ENCODE results near the gene CTSH. TPM values are rescaled to one million over a fixed set of nuclear protein-coding genes. Genes with fewer than 3 reads are reported as not detected.
A peak's percentile ranks its signal among the peaks of the same experiment; 100 is the strongest.

The CTSH gene
- total and polyA plus RNA-seq, 2 of the 13 experiments (the other 11 are each of a cell fraction or from before 2014, with no cell fraction given), result 265 to 653 TPM

DNA sequence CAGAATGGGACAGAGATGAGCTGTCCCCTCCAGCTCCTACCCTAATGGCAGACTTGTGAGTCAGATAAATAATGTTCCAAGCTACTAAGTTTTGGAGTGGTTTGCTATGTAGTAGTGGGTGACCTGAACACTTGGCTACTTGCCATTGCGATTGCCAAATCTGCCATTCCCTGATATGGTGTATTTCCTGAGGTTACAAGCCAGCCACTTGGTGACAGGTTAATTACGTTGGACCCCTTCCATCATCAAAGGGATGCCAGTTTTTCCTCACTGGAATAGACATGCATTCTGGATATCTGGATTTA lies 38.6 kb downstream of the CTSH start:
- TF ChIP-seq RBM22 (optimal IDR thresholded peaks at IDR 0.05; ENCODE audit: low read length) (peak; percentile 40), CEBPB (IDR thresholded peaks at IDR 0.05; ENCODE audit: borderline replicate concordance, low read depth, low read length) (peak; percentile 53; the same call in 1 of the 2 replicates), SRF (IDR thresholded peaks at IDR 0.05; ENCODE audit: low read depth, low read length) (peak; percentile 47; the same call in 1 of the 2 replicates), XRCC5 (optimal IDR thresholded peaks at IDR 0.05; ENCODE audit: low read length) (no peak)
- no TSS peak for BruUV-seq (replicated peaks)
- 90% methylated on average over 2 of the region's 2 CpGs for WGBS (ENCODE audit: low lambda C conversion rate)
- intact Hi-C loops (cut with micrococcal nuclease; ENCODE audit: unreplicated experiment), result loop anchor here (10.0 kb wide), 1 partner anchor 409 kb away; the partner anchor contains the start of gene TMED3
- no peak overlapping the region for H2AFZ ChIP-seq (ENCODE audit: low read length)
- no peak overlapping the region for H3K4me3 ChIP-seq (replicated peaks in 1 of 3; ENCODE audit: insufficient read depth in 1 of 3, low read depth in 2 of 3, low read length in 3 of 3)
- FAIRE-seq (no peak), ATAC-seq (no peak; the same call in 2 of the 3 replicates), DNase-seq (ENCODE audit: low spot score) (peak; percentile 30)
- H3K36me3 ChIP-seq (replicated peaks in 1 of 2; ENCODE audit: control insufficient read depth in 1 of 2, insufficient read depth in 2 of 2, low read length in 2 of 2), result peaks cover 8 to 78% of the 10 kb centered on the region in 2 experiments
- H3K27ac ChIP-seq (ENCODE audit: extremely low read length, insufficient read depth, low read length), result peak overlapping the region; percentile 17
- no peaks in the 10 kb centered on the region for H3K9me3 ChIP-seq (ENCODE audit: low read length)
- peaks cover 31% of the 10 kb centered on the region for H3K4me1 ChIP-seq (ENCODE audit: insufficient read depth, low read length)
- peaks cover 5% of the 10 kb centered on the region for H4K20me1 ChIP-seq (ENCODE audit: insufficient read depth, low read length)
- ChIA-PET POLR2A (interaction anchor here (0.9 to 1.3 kb wide), 2 partner anchors 33 to 82 kb away, joined by 3 to 4 read pairs; partner anchors contain the start of gene MORF4L1), CTCF (ENCODE audit: low intra/inter-chr PET ratio, low total read pairs) (no interaction called here)
- H3K4me2 ChIP-seq (ENCODE audit: low read depth, low read length), result no peak overlapping the region
- no peaks in the 10 kb centered on the region for H3K27me3 ChIP-seq (ENCODE audit: control insufficient read depth in 1 of 2, insufficient read depth in 2 of 2, low read length in 2 of 2)
- H3K79me2 ChIP-seq (ENCODE audit: insufficient read depth, low read length), result no peaks in the 10 kb centered on the region
- in situ Hi-C loops (cut with HindIII; ENCODE audit: extremely low pct_ligation_motif_present, low pct_unique_long_range_greater_than_20kb), result loop anchor here (5.0 kb wide), 1 partner anchor 276 kb away; no protein-coding TSS in a partner anchor
- H3K9ac ChIP-seq (ENCODE audit: insufficient read depth, low read depth, low read length), result no peak overlapping the region

DNA sequence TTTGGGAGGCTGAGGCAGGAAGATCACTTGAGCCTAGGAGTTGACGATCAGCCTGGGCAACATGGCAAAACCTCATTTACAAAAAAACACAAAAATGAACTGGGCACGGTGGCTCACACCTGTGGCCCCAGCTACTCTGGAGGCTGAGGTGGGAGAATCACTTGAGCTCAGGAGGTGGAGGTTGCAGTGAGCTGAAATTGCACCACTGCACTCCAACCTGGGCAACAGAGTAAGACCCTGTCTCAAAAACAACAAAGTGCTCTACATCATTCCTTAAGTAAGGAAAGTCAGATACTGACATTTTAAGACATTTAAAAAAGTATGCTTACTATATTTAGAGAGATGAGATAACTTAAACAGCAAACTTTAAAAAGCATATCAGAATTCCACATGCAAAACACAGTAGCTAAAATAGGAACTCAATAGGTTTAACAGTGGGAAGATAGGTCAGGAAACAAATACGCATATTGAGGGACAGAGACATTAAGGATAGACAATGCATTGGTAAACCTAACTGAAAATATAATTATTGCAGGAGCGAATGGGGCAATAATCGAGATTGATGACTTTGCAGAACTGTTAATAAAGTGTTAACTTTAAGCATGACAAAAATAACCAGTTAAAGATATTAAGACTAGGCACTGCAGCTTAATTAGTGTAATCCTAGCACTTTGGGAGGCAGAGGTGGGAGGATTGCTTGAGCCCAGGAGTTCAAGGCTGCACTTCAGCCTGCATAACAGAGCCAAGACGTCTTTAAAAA lies 40.1 kb downstream of the CTSH start:
- in situ Hi-C loops (cut with HindIII; ENCODE audit: extremely low pct_ligation_motif_present, low pct_unique_long_range_greater_than_20kb) (loop anchor here (5.0 kb wide), 1 partner anchor 278 kb away; no protein-coding TSS in a partner anchor), intact Hi-C loops (cut with micrococcal nuclease; ENCODE audit: unreplicated experiment) (loop anchor here (10.0 kb wide), 1 partner anchor 410 kb away; the partner anchor contains the start of gene TMED3)
- ATAC-seq (no peak), DNase-seq (ENCODE audit: low spot score) (no peak), FAIRE-seq (no peak)
- POLR2A ChIA-PET, result no interaction called here
- Histone ChIP-seq H4K20me1 (ENCODE audit: insufficient read depth, low read length) (peaks cover 5% of the 10 kb centered on the region; the same call in 1 of the 2 replicates), H3K4me1 (ENCODE audit: insufficient read depth, low read length) (peaks cover 31% of the 10 kb centered on the region), H3K4me3 (replicated peaks in 1 of 3; ENCODE audit: insufficient read depth in 1 of 3, low read depth in 2 of 3, low read length in 3 of 3) (no peak overlapping the region), H3K4me2 (ENCODE audit: low read depth, low read length) (no peak overlapping the region), H3K79me2 (ENCODE audit: insufficient read depth, low read length) (no peaks in the 10 kb centered on the region), H3K27ac (ENCODE audit: extremely low read length, insufficient read depth, low read length) (no peak overlapping the region), H2AFZ (ENCODE audit: low read length) (no peak overlapping the region), H3K9ac (ENCODE audit: insufficient read depth, low read depth, low read length) (no peak overlapping the region), H3K9me3 (ENCODE audit: low read length) (no peaks in the 10 kb centered on the region), H3K27me3 (ENCODE audit: control insufficient read depth in 1 of 2, insufficient read depth in 2 of 2, low read length in 2 of 2) (no peaks in the 10 kb centered on the region), H3K36me3 (replicated peaks in 1 of 2; ENCODE audit: control insufficient read depth in 1 of 2, insufficient read depth in 2 of 2, low read length in 2 of 2) (peaks cover 6 to 77% of the 10 kb centered on the region in 2 experiments)
- 92% methylated on average over 6 of the region's 6 CpGs for WGBS (ENCODE audit: low lambda C conversion rate)
- no TSS peak for BruUV-seq (replicated peaks)
- CTCF ChIA-PET (ENCODE audit: low intra/inter-chr PET ratio, low total read pairs), result no interaction called here
- TF ChIP-seq, protein P1, sequence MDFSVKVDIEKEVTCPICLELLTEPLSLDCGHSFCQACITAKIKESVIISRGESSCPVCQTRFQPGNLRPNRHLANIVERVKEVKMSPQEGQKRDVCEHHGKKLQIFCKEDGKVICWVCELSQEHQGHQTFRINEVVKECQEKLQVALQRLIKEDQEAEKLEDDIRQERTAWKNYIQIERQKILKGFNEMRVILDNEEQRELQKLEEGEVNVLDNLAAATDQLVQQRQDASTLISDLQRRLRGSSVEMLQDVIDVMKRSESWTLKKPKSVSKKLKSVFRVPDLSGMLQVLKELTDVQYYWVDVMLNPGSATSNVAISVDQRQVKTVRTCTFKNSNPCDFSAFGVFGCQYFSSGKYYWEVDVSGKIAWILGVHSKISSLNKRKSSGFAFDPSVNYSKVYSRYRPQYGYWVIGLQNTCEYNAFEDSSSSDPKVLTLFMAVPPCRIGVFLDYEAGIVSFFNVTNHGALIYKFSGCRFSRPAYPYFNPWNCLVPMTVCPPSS (IDR thresholded peaks at IDR 0.05), result no peak
- TF ChIP-seq ZSCAN9 (CRISPR knock-in tag; IDR thresholded peaks at IDR 0.05; ENCODE audit: borderline replicate concordance) (no peak), CBFB (CRISPR knock-in tag; IDR thresholded peaks at IDR 0.05) (no peak), MAFK (conservative IDR thresholded peaks at IDR 0.05 in 1 of 2, IDR thresholded peaks at IDR 0.05 in 1 of 2; ENCODE audit: low read length in 2 of 2) (peak; percentile 19 to 47; a peak in 2 of 4 replicates), ZNF3 (CRISPR knock-in tag; IDR thresholded peaks at IDR 0.05) (no peak), RXRA (CRISPR knock-in tag; IDR thresholded peaks at IDR 0.05) (no peak), ZNF121 (CRISPR knock-in tag; IDR thresholded peaks at IDR 0.05) (peak; percentile 75), ZNF558 (CRISPR knock-in tag; IDR thresholded peaks at IDR 0.05; ENCODE audit: borderline replicate concordance) (no peak), ZNF367 (CRISPR knock-in tag; IDR thresholded peaks at IDR 0.05; ENCODE audit: borderline replicate concordance) (no peak), ZNF205 (CRISPR knock-in tag; IDR thresholded peaks at IDR 0.05) (no peak), ZNF850 (CRISPR knock-in tag; conservative IDR thresholded peaks at IDR 0.05) (no peak)
- TF ChIP-seq, protein P2, sequence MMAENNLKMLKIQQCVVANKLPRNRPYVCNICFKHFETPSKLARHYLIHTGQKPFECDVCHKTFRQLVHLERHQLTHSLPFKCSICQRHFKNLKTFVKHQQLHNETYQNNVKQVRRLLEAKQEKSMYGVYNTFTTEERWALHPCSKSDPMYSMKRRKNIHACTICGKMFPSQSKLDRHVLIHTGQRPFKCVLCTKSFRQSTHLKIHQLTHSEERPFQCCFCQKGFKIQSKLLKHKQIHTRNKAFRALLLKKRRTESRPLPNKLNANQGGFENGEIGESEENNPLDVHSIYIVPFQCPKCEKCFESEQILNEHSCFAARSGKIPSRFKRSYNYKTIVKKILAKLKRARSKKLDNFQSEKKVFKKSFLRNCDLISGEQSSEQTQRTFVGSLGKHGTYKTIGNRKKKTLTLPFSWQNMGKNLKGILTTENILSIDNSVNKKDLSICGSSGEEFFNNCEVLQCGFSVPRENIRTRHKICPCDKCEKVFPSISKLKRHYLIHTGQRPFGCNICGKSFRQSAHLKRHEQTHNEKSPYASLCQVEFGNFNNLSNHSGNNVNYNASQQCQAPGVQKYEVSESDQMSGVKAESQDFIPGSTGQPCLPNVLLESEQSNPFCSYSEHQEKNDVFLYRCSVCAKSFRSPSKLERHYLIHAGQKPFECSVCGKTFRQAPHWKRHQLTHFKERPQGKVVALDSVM (CRISPR knock-in tag; IDR thresholded peaks at IDR 0.05), result 0 out of 2 replicates have a peak, but pooled peaks have one; percentile 26
